Tibial nerve (tissue), 4 donors: Measurements from ENCODE around the gene DCTN3. TPM values are rescaled to one million over a fixed set of nuclear protein-coding genes. Genes with fewer than 3 reads are reported as not detected.
"Not testable (repeated sequence)": the region's sequence is repeated elsewhere in the genome, so short reads cannot be mapped to it uniquely, and the experiment has no call there.

ENCODE experiments used
- DNase-seq, 2 donors: peaks; one replicate each; pipeline ENCODE4 v3.0.0-alpha.2; 2019; ENCODE audit warnings: low spot score in 2 of 2
- H3K27ac ChIP-seq, 4 donors: fragments of 200-600 bp; sonication (generic) in 3 of 4; one replicate each; pipeline ENCODE4 v1.5.1; 2017 to 2019; ENCODE audit warnings: mild to moderate bottlenecking in 1 of 4
- H3K27me3 ChIP-seq, 2 donors: fragments of 200-600 bp; sonication (generic) in 1 of 2; one replicate each; pipeline versions ENCODE4 v1.5.1 to v1.6.0; 2017 to 2019
- H3K36me3 ChIP-seq, 3 donors: fragments of 200-600 bp; sonication (generic); one replicate each; pipeline ENCODE4 v1.5.1; 2018 to 2019
- H3K4me1 ChIP-seq, 4 donors: fragments of 200-600 bp; sonication (generic) in 3 of 4; one replicate each; pipeline ENCODE4 v1.5.1; 2017 to 2019
- H3K4me3 ChIP-seq, 4 donors: fragments of 200-600 bp; sonication (generic) in 3 of 4; one replicate each; pipeline ENCODE4 v1.5.1; 2017 to 2019; ENCODE audit warnings: mild to moderate bottlenecking in 1 of 4, moderate library complexity in 1 of 4
- H3K9me3 ChIP-seq, 4 donors: fragments of 200-600 bp; sonication (generic) in 3 of 4; one replicate each; pipeline ENCODE4 v1.5.1; 2017 to 2019
- EP300 ChIP-seq, 2 donors: sonication (generic); formaldehyde crosslinking; IDR thresholded peaks; one replicate each; pipeline ENCODE4 v1.6.1; 2017; ENCODE audit warnings: antibody characterized with exemption in 2 of 2, mild to moderate bottlenecking in 1 of 2
- POLR2A ChIP-seq, 2 donors: fragments of 450-650 bp; IDR thresholded peaks; one replicate each; pipeline ENCODE4 v1.6.1; 2017; ENCODE audit warnings: antibody characterized with exemption in 2 of 2, mild to moderate bottlenecking in 2 of 2, moderate library complexity in 2 of 2
- WGBS, 2 donors: methylation state at CpG; one replicate each; pipeline ENCODE4 v1.1.5; 2018; 5-methylcytosine and 5-hydroxymethylcytosine counted together
- total RNA-seq, 4 donors: library from RNA; depleted of rRNA; stranded (reverse); fragments of >200 nt; gene quantifications; one replicate each; pipeline ENCODE4 v1.1.0, GENCODE V29; 2016
- TF ChIP-seq, protein P1 (sequence below), 5 experiments: fragments of 200-600 bp in 3 of 5; fragments of 450-650 bp in 2 of 5; sonication (generic) in 3 of 5; IDR thresholded peaks; one replicate each; pipeline ENCODE4 v1.5.1; 2016 to 2019; ENCODE audit warnings: antibody characterized with exemption in 5 of 5, mild to moderate bottlenecking in 3 of 5, moderate library complexity in 2 of 5

The DCTN3 gene
- total RNA-seq, 4 donors from 2014 or later: 64.7 to 87.5 (median 73.7) TPM

DNA sequence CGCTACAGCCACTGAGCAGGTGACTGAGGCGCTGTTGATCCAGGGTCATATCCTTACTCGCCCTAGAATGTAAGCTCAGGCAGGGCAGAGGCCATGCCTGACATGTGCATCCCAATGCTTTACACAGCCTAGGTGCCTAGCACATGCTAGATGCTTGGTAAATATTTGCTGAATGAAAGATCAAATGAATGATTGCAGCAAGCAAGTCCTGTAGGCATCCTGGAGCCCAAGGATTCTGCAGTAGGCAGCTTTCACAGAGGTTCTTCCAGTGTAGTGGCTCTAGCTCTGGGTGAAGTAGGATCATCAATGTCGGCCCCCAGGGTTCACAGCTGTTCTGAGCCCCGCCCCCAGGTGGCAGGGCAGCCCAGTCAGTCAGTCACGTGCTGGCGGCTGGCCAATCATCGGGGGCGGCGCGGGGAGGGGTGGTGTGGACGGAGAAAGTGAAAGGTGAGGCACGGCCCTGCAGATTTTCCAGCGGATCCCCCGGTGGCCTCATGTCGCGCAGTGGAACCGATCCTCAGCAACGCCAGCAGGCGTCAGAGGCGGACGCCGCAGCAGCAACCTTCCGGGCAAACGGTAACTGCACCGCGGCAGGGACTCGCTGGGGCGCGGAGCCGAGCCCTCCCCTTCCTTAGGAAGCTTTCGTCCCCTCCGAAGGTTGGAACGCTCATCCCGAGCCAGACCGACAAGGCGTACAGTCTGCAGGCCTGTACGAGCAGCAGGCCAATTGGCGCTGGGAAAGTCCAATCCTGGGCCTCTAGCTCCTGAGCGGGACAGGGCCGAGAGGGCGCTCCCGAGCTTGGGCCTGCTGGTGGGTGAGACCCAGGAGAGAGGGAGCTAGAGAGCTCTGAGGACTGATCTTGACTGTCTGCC lies 26.2 kb upstream of the DCTN3 start, which contains the start of gene GALT:
GALT (plus strand) TSS at position 465 of the 873 bp plus-strand sequence; CDS start at position 495, 30 bp downstream.
- Histone ChIP-seq H3K36me3 (peaks cover 0 to 23% (median 5%) of the 10 kb centered on the region in 3 donors), H3K9me3 (no peaks in the 10 kb centered on the region), H3K4me3 (peak within 1 kb of the TSS; percentile 47 to 88 (median 69)), H3K27me3 (no peaks in the 10 kb centered on the region), H3K27ac (peak within 1 kb of the TSS; percentile 22 to 92 (median 84)), H3K4me1 (peaks cover 0 to 37% (median 28%) of the 10 kb centered on the region in 4 donors)
- TF ChIP-seq POLR2A (IDR thresholded peaks at IDR 0.05): peak in 1 of 2 donors; percentile 59
- TF ChIP-seq EP300 (IDR thresholded peaks at IDR 0.05): peak; percentile 29 to 76
- TF ChIP-seq, protein P1, sequence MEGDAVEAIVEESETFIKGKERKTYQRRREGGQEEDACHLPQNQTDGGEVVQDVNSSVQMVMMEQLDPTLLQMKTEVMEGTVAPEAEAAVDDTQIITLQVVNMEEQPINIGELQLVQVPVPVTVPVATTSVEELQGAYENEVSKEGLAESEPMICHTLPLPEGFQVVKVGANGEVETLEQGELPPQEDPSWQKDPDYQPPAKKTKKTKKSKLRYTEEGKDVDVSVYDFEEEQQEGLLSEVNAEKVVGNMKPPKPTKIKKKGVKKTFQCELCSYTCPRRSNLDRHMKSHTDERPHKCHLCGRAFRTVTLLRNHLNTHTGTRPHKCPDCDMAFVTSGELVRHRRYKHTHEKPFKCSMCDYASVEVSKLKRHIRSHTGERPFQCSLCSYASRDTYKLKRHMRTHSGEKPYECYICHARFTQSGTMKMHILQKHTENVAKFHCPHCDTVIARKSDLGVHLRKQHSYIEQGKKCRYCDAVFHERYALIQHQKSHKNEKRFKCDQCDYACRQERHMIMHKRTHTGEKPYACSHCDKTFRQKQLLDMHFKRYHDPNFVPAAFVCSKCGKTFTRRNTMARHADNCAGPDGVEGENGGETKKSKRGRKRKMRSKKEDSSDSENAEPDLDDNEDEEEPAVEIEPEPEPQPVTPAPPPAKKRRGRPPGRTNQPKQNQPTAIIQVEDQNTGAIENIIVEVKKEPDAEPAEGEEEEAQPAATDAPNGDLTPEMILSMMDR (IDR thresholded peaks at IDR 0.05): peak; percentile 25 to 73 (median 39)
- DNase-seq: peak; percentile 97 to 99
- WGBS, 2 donors: 5 to 7% methylated on average over 33 to 42 of the region's 43 CpGs

- H3K36me3 ChIP-seq: peaks cover 0 to 18% (median 3%) of the 10 kb centered on the region in 3 donors
- peaks cover 0 to 24% (median 17%) of the 10 kb centered on the region in 4 donors for H3K4me1 ChIP-seq
- H3K27ac ChIP-seq: no peak overlapping the region
- TF ChIP-seq EP300 (IDR thresholded peaks at IDR 0.05): no peak
- TF ChIP-seq, protein P1 (IDR thresholded peaks at IDR 0.05): no peak
- TF ChIP-seq POLR2A (IDR thresholded peaks at IDR 0.05): no peak
- no peak for DNase-seq
- H3K9me3 ChIP-seq: no peaks in the 10 kb centered on the region
- no peak overlapping the region for H3K4me3 ChIP-seq
- no peaks in the 10 kb centered on the region for H3K27me3 ChIP-seq
Measured at GRCh38 chr9:34644766-34645314, 24.5 kb upstream of the DCTN3 start.

GRCh38 chr9:34642679-34643078 lies 22.4 kb upstream of the DCTN3 start:
- TF ChIP-seq EP300 (IDR thresholded peaks at IDR 0.05): no peak
- no peak for TF ChIP-seq POLR2A (IDR thresholded peaks at IDR 0.05)
- TF ChIP-seq, protein P1 (IDR thresholded peaks at IDR 0.05): no peak

DNA sequence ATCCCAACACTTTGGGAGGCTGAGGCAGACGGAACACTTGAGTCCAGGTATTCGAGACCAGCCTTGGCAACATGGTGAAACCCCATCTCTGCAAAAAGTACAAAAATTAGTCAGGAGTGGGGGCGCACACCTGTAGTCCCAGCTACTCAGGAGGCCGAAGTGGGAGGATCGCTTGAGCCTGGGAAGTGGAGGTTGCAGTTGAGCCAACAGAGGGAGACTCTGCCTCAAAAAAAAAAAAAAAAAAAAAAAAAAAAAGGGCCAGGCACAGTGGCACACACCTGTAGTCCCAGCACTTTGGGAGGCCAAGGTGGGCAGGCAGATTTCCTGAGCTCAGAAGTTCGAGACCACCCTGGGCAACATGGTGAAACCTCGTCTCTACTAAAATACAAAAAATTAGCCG lies 19.0 kb upstream of the DCTN3 start:
- peaks cover 0 to 14% (median 0%) of the 10 kb centered on the region in 3 donors for H3K36me3 ChIP-seq
- 85 to 88% methylated on average over 8 of the region's 8 CpGs for WGBS, 2 donors
- not testable (repeated sequence) for H3K27me3 ChIP-seq, H3K27ac ChIP-seq, H3K9me3 ChIP-seq, H3K4me3 ChIP-seq, DNase-seq
- peaks cover 0 to 38% (median 12%) of the 10 kb centered on the region in 4 donors for H3K4me1 ChIP-seq

More at GRCh38 chr9:34642679-34643078, 22.4 kb upstream of the DCTN3 start:
- DNase-seq: no peak
- 65 to 86% methylated on average over 1 of the region's 1 CpG for WGBS, 2 donors
- Histone ChIP-seq H3K9me3 (no peaks in the 10 kb centered on the region), H3K4me1 (peaks cover 0 to 24% (median 13%) of the 10 kb centered on the region in 4 donors), H3K36me3 (no peaks in the 10 kb centered on the region), H3K27me3 (no peaks in the 10 kb centered on the region), H3K4me3 (no peak overlapping the region), H3K27ac (no peak overlapping the region)

- no peak for DNase-seq
- Histone ChIP-seq H3K27ac (peak overlapping the region; percentile 63 to 92 (median 86)), H3K27me3 (no peaks in the 10 kb centered on the region), H3K4me1 (peaks cover 0 to 47% (median 12%) of the 10 kb centered on the region in 4 donors), H3K9me3 (no peaks in the 10 kb centered on the region), H3K4me3 (peak overlapping the region; percentile 64 to 94 (median 85)), H3K36me3 (peaks cover 0 to 14% (median 0%) of the 10 kb centered on the region in 3 donors)
- 9 to 15% methylated on average over 6 to 7 of the region's 7 CpGs for WGBS, 2 donors
- TF ChIP-seq POLR2A (IDR thresholded peaks at IDR 0.05): no peak
- no peak for TF ChIP-seq EP300 (IDR thresholded peaks at IDR 0.05)
- TF ChIP-seq, protein P1 (IDR thresholded peaks at IDR 0.05): no peak
Measured at GRCh38 chr9:34638138-34638445, 17.8 kb upstream of the DCTN3 start.
